Activated T-helper 17 cell treated with anti-CD3 and anti-CD28 coated beads, Interleukin-2, amount 50 U/mL, for 72 hours (primary cell): ENCODE results near the gene PPARGC1A. TPM values are rescaled to one million over a fixed set of nuclear protein-coding genes. Genes with fewer than 3 reads are reported as not detected.

Experiments used
- ATAC-seq: fragments of 150-1000 bp; cut with Tn5 transposase; replicated peaks from 2 replicates; pipeline ENCODE4 v1.10.0; 2021; ENCODE audit warnings: mild to moderate bottlenecking, moderate library complexity
- H3K27ac Mint-ChIP-seq: one replicate; pipeline ENCODE4 v1.8.0; 2022; ENCODE audit warnings: mixed read lengths
- H3K27me3 Mint-ChIP-seq: one replicate; pipeline ENCODE4 v1.8.0; 2022; ENCODE audit warnings: mixed read lengths
- H3K36me3 Mint-ChIP-seq: one replicate; pipeline ENCODE4 v1.8.0; 2022; ENCODE audit warnings: low read depth, mild to moderate bottlenecking, mixed read lengths
- H3K4me1 Mint-ChIP-seq: one replicate; pipeline ENCODE4 v1.8.0; 2022; ENCODE audit warnings: mixed read lengths
- H3K4me3 Mint-ChIP-seq: one replicate; pipeline ENCODE4 v1.8.0; 2022; ENCODE audit warnings: mild to moderate bottlenecking, mixed read lengths
- H3K9me3 Mint-ChIP-seq: one replicate; pipeline ENCODE4 v1.8.0; 2022; ENCODE audit warnings: mixed read lengths
- total RNA-seq, 2 donors: library from RNA; stranded (reverse); gene quantifications; one replicate each; pipeline ENCODE4 v1.2.3, GENCODE V29; 2022

PPARGC1A gene
- total RNA-seq, 2 donors from 2014 or later = not detected

GRCh38 chr4:23818097-23818885 lies 71.6 kb downstream of the PPARGC1A start:
- peaks cover 4% of the 10 kb centered on the region for H3K9me3 Mint-ChIP-seq
- H3K4me1 Mint-ChIP-seq = no peaks in the 10 kb centered on the region
- H3K4me3 Mint-ChIP-seq = no peak overlapping the region
- ATAC-seq = no peak
- no peak overlapping the region for H3K27ac Mint-ChIP-seq
- H3K27me3 Mint-ChIP-seq = no peaks in the 10 kb centered on the region
- no peaks in the 10 kb centered on the region for H3K36me3 Mint-ChIP-seq

GRCh38 chr4:23814996-23815660 lies 74.7 kb downstream of the PPARGC1A start:
- no peaks in the 10 kb centered on the region for H3K27me3 Mint-ChIP-seq
- no peak for ATAC-seq
- H3K27ac Mint-ChIP-seq = no peak overlapping the region
- H3K9me3 Mint-ChIP-seq = peaks cover 6% of the 10 kb centered on the region
- H3K4me3 Mint-ChIP-seq = no peak overlapping the region
- no peaks in the 10 kb centered on the region for H3K4me1 Mint-ChIP-seq
- no peaks in the 10 kb centered on the region for H3K36me3 Mint-ChIP-seq

- H3K4me1 Mint-ChIP-seq = no peaks in the 10 kb centered on the region
- H3K27me3 Mint-ChIP-seq = no peaks in the 10 kb centered on the region
- H3K4me3 Mint-ChIP-seq = no peak overlapping the region
- no peak overlapping the region for H3K27ac Mint-ChIP-seq
- peaks cover 6% of the 10 kb centered on the region for H3K9me3 Mint-ChIP-seq
- no peak for ATAC-seq
- H3K36me3 Mint-ChIP-seq = no peaks in the 10 kb centered on the region
Observed at GRCh38 chr4:23814587-23814986, 75.3 kb downstream of the PPARGC1A start.

GRCh38 chr4:23811161-23811560 lies 78.7 kb downstream of the PPARGC1A start:
- peaks cover 6% of the 10 kb centered on the region for H3K9me3 Mint-ChIP-seq
- no peaks in the 10 kb centered on the region for H3K36me3 Mint-ChIP-seq
- no peak overlapping the region for H3K27ac Mint-ChIP-seq
- H3K4me1 Mint-ChIP-seq = no peaks in the 10 kb centered on the region
- H3K4me3 Mint-ChIP-seq = no peak overlapping the region
- no peaks in the 10 kb centered on the region for H3K27me3 Mint-ChIP-seq
- ATAC-seq = no peak

GRCh38 chr4:23805450-23805851 lies 84.4 kb downstream of the PPARGC1A start:
- no peak overlapping the region for H3K4me3 Mint-ChIP-seq
- H3K27ac Mint-ChIP-seq = no peak overlapping the region
- H3K36me3 Mint-ChIP-seq = no peaks in the 10 kb centered on the region
- no peak for ATAC-seq
- no peaks in the 10 kb centered on the region for H3K4me1 Mint-ChIP-seq
- no peaks in the 10 kb centered on the region for H3K27me3 Mint-ChIP-seq
- H3K9me3 Mint-ChIP-seq = peaks cover 6% of the 10 kb centered on the region

GRCh38 chr4:23789762-23790161 lies 100.1 kb downstream of the PPARGC1A start:
- H3K27me3 Mint-ChIP-seq = no peaks in the 10 kb centered on the region
- H3K4me3 Mint-ChIP-seq = no peak overlapping the region
- H3K4me1 Mint-ChIP-seq = no peaks in the 10 kb centered on the region
- no peak for ATAC-seq
- H3K9me3 Mint-ChIP-seq = peaks cover 13% of the 10 kb centered on the region
- H3K27ac Mint-ChIP-seq = no peak overlapping the region
- no peaks in the 10 kb centered on the region for H3K36me3 Mint-ChIP-seq

- Mint-ChIP-seq H3K27me3 (no peaks in the 10 kb centered on the region), H3K36me3 (no peaks in the 10 kb centered on the region), H3K27ac (no peak overlapping the region)
Observed at GRCh38 chr4:23788460-23788859, 101.4 kb downstream of the PPARGC1A start.

GRCh38 chr4:23788027-23788426 lies 101.8 kb downstream of the PPARGC1A start:
- no peaks in the 10 kb centered on the region for H3K4me1 Mint-ChIP-seq
- no peaks in the 10 kb centered on the region for H3K27me3 Mint-ChIP-seq
- H3K4me3 Mint-ChIP-seq = no peak overlapping the region
- no peak overlapping the region for H3K27ac Mint-ChIP-seq
- peaks cover 13% of the 10 kb centered on the region for H3K9me3 Mint-ChIP-seq
- no peaks in the 10 kb centered on the region for H3K36me3 Mint-ChIP-seq
- ATAC-seq = no peak

More at GRCh38 chr4:23788460-23788859, 101.4 kb downstream of the PPARGC1A start:
- no peaks in the 10 kb centered on the region for H3K4me1 Mint-ChIP-seq
- H3K9me3 Mint-ChIP-seq = peaks cover 13% of the 10 kb centered on the region
- no peak for ATAC-seq
- no peak overlapping the region for H3K4me3 Mint-ChIP-seq

GRCh38 chr4:23782778-23783437 lies 106.9 kb downstream of the PPARGC1A start:
- Mint-ChIP-seq H3K4me1 (no peaks in the 10 kb centered on the region), H3K27me3 (no peaks in the 10 kb centered on the region), H3K36me3 (no peaks in the 10 kb centered on the region), H3K27ac (no peak overlapping the region), H3K4me3 (no peak overlapping the region), H3K9me3 (peaks cover 9% of the 10 kb centered on the region)
- no peak for ATAC-seq

GRCh38 chr4:23779839-23780238 lies 110.0 kb downstream of the PPARGC1A start:
- no peak overlapping the region for H3K4me3 Mint-ChIP-seq
- no peaks in the 10 kb centered on the region for H3K27me3 Mint-ChIP-seq
- no peaks in the 10 kb centered on the region for H3K9me3 Mint-ChIP-seq
- ATAC-seq = no peak
- no peaks in the 10 kb centered on the region for H3K36me3 Mint-ChIP-seq
- no peaks in the 10 kb centered on the region for H3K4me1 Mint-ChIP-seq
- H3K27ac Mint-ChIP-seq = no peak overlapping the region

GRCh38 chr4:23779422-23779821 lies 110.4 kb downstream of the PPARGC1A start:
- H3K27ac Mint-ChIP-seq = no peak overlapping the region
- no peaks in the 10 kb centered on the region for H3K36me3 Mint-ChIP-seq
- H3K4me3 Mint-ChIP-seq = no peak overlapping the region
- no peaks in the 10 kb centered on the region for H3K4me1 Mint-ChIP-seq
- no peaks in the 10 kb centered on the region for H3K27me3 Mint-ChIP-seq
- ATAC-seq = no peak
- H3K9me3 Mint-ChIP-seq = no peaks in the 10 kb centered on the region

- ATAC-seq = no peak
- Mint-ChIP-seq H3K4me1 (no peaks in the 10 kb centered on the region), H3K27ac (no peak overlapping the region)
Observed at GRCh38 chr4:23775694-23776093, 114.2 kb downstream of the PPARGC1A start.

GRCh38 chr4:23774909-23775308 lies 114.9 kb downstream of the PPARGC1A start:
- no peaks in the 10 kb centered on the region for H3K4me1 Mint-ChIP-seq
- no peaks in the 10 kb centered on the region for H3K36me3 Mint-ChIP-seq
- H3K9me3 Mint-ChIP-seq = no peaks in the 10 kb centered on the region
- no peak for ATAC-seq
- H3K4me3 Mint-ChIP-seq = no peak overlapping the region
- no peak overlapping the region for H3K27ac Mint-ChIP-seq
- H3K27me3 Mint-ChIP-seq = no peaks in the 10 kb centered on the region

More at GRCh38 chr4:23775694-23776093, 114.2 kb downstream of the PPARGC1A start:
- no peak overlapping the region for H3K4me3 Mint-ChIP-seq
- H3K9me3 Mint-ChIP-seq = no peaks in the 10 kb centered on the region
- no peaks in the 10 kb centered on the region for H3K27me3 Mint-ChIP-seq
- no peaks in the 10 kb centered on the region for H3K36me3 Mint-ChIP-seq

GRCh38 chr4:23773884-23774636 lies 115.8 kb downstream of the PPARGC1A start:
- H3K36me3 Mint-ChIP-seq = no peaks in the 10 kb centered on the region
- H3K4me3 Mint-ChIP-seq = no peak overlapping the region
- no peaks in the 10 kb centered on the region for H3K4me1 Mint-ChIP-seq
- no peak for ATAC-seq
- no peaks in the 10 kb centered on the region for H3K9me3 Mint-ChIP-seq
- H3K27me3 Mint-ChIP-seq = no peaks in the 10 kb centered on the region
- no peak overlapping the region for H3K27ac Mint-ChIP-seq
